Measurements from ENCODE around the gene MED12. TPM values are rescaled to one million over a fixed set of nuclear protein-coding genes. Genes with fewer than 3 reads are reported as not detected.

The MED12 gene
- total RNA-seq (22.5 TPM), polyA plus RNA-seq (ENCODE audit: insufficient read depth in 1 of 8, insufficient read length in 8 of 8, low replicate concordance in 1 of 8) (10 to 100 TPM; 33.4 to 52.0 (median 45.6) TPM)
- long read RNA-seq, donor 1 = 0 reads
- long read RNA-seq, donor 2 = 0 reads
- long read RNA-seq, donor 3 = 0 reads
- long read RNA-seq, donor 4 = 0 reads
- long read RNA-seq, donor 5, partial matches to known transcripts = 8 of 8 reads
- long read RNA-seq, donor 5, other reads (novel, unspliced or antisense) = 0 of 8 reads
- long read RNA-seq, donor 6, partial matches to known transcripts = 7 of 7 reads
- long read RNA-seq, donor 6, other reads (novel, unspliced or antisense) = 0 of 7 reads
- long read RNA-seq, donor 7, partial matches to known transcripts = 8 of 9 reads
- long read RNA-seq, donor 7, other reads (novel, unspliced or antisense) = 0 of 9 reads
- long read RNA-seq, donor 8, partial matches to known transcripts = 0 of 3 reads
- long read RNA-seq, donor 8, other reads (novel, unspliced or antisense) = 0 of 3 reads
- long read RNA-seq, donor 9, partial matches to known transcripts = 6 of 6 reads
- long read RNA-seq, donor 9, other reads (novel, unspliced or antisense) = 0 of 6 reads
- long read RNA-seq, donor 10, partial matches to known transcripts = 18 of 20 reads
- long read RNA-seq, donor 10, other reads (novel, unspliced or antisense) = 0 of 20 reads
- long read RNA-seq, donor 11, partial matches to known transcripts = 0 of 1 reads
- long read RNA-seq, donor 11, other reads (novel, unspliced or antisense) = 0 of 1 reads

DNA sequence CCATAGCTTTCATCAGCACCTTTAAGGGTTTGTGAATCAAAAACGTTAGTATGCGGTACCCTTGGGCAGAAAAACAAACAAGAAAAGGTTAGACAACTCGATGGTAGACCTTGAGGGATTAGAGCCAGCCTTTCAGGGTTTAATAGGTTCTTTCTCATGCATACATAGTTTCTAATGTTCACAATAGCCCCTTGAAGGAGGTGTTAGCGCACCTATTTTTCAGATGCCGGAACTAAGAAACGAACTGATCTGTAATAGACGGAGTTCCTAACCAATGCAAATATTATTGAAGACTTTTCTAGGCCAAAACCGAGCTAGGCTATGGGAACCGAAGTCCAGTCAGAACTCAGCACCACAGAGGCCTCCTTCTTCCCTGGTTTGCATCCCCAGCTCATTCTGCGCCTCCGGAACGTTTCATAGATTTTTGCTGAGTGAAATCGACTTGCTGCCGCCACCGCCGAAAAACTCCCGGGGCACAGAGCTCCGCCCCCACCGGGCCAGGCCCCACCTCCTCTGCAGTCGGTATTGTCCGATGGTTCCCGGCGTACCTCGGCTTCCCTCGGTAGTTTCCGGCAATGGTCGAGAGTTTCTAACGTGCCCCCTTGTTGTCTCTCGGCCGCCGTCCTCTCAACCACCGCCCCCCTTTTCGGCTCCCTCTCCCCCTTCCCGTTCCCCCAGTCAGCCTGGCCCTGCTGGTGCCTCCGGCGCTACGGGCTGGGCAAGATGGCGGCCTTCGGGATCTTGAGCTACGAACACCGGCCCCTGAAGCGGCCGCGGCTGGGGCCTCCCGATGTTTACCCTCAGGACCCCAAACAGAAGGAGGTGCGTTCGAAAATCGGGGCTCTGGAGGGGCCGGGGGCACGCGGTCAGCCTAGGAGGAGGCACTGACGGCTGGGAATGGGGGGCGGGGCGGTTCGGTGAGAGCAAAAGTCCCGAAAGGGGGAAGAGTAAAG is at the start of gene MED12:
TSS of gene MED12 (plus strand) at position 565 of the 953 bp plus-strand sequence. CDS start at position 724, 159 bp downstream.
- Histone ChIP-seq H3K27ac (ENCODE audit: low read length) (peak within 1 kb of the TSS; percentile 86), H3K27me3 (ENCODE audit: control insufficient read depth, insufficient read depth, low read length) (peaks cover 2% of the 10 kb centered on the region), H3K36me3 (ENCODE audit: control insufficient read depth, insufficient read depth, low read length) (peaks cover 31% of the 10 kb centered on the region), H3K4me1 (ENCODE audit: control insufficient read depth, insufficient read depth, low read length) (peaks cover 5% of the 10 kb centered on the region), H3K9me3 (replicated peaks; ENCODE audit: control insufficient read depth, low read depth, low read length) (no peaks in the 10 kb centered on the region), H3K4me3 (ENCODE audit: low read length) (peak within 1 kb of the TSS; percentile 73)
- 16% methylated on average over 45 of the region's 56 CpGs for WGBS (ENCODE audit: insufficient coverage)
- DNase-seq = peak; percentile 95

- Histone ChIP-seq H3K27me3 (ENCODE audit: control insufficient read depth, insufficient read depth, low read length) (peaks cover 2% of the 10 kb centered on the region), H3K4me1 (ENCODE audit: control insufficient read depth, insufficient read depth, low read length) (no peaks in the 10 kb centered on the region), H3K4me3 (ENCODE audit: low read length) (no peak overlapping the region), H3K9me3 (replicated peaks; ENCODE audit: control insufficient read depth, low read depth, low read length) (no peaks in the 10 kb centered on the region), H3K36me3 (ENCODE audit: control insufficient read depth, insufficient read depth, low read length) (no peaks in the 10 kb centered on the region), H3K27ac (ENCODE audit: low read length) (no peak overlapping the region)
- DNase-seq = no peak
- WGBS (ENCODE audit: insufficient coverage) = 57% methylated on average over 3 of the region's 5 CpGs
These were observed 47.9 kb upstream of the MED12 start for GRCh38 chrX:71070531-71070930.

- no peak for DNase-seq
- no peak overlapping the region for H3K4me3 ChIP-seq (ENCODE audit: low read length)
- no peaks in the 10 kb centered on the region for H3K4me1 ChIP-seq (ENCODE audit: control insufficient read depth, insufficient read depth, low read length)
- peaks cover 2% of the 10 kb centered on the region for H3K27me3 ChIP-seq (ENCODE audit: control insufficient read depth, insufficient read depth, low read length)
- no CpG with 5 or more reads among the region's 3 CpGs for WGBS (ENCODE audit: insufficient coverage)
- no peak overlapping the region for H3K27ac ChIP-seq (ENCODE audit: low read length)
- no peaks in the 10 kb centered on the region for H3K36me3 ChIP-seq (ENCODE audit: control insufficient read depth, insufficient read depth, low read length)
- H3K9me3 ChIP-seq (replicated peaks; ENCODE audit: control insufficient read depth, low read depth, low read length) = no peaks in the 10 kb centered on the region
These were observed 36.9 kb upstream of the MED12 start for GRCh38 chrX:71081330-71082123.

DNA sequence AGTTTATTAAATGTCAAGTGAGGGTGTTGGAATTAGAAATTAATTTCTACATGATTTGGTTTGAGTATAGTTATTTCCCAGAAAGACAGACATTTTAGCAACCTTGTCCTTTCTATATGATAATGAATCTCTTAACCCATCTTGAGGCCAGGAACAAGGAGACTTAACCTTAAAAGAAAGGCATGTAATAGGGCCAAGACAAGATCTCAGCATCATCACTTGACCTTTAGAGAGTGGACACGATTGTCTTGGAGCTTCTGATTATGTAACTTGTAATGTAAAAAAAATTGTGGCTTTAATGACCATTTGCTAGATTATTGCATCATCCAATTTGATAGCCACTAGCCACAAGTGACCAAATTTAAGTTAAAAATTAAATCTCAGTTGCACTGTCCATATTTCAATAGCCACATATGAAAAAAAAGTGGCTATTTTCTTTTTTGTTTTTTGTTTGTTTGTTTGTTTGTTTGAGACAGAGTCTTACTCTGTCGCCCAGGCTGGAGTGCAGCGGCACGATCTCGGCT is 36.2 kb upstream of the MED12 start:
- H3K4me1 ChIP-seq (ENCODE audit: control insufficient read depth, insufficient read depth, low read length) = no peaks in the 10 kb centered on the region
- H3K36me3 ChIP-seq (ENCODE audit: control insufficient read depth, insufficient read depth, low read length) = no peaks in the 10 kb centered on the region
- 80% methylated on average over 1 of the region's 5 CpGs for WGBS (ENCODE audit: insufficient coverage)
- no peak for DNase-seq
- H3K9me3 ChIP-seq (replicated peaks; ENCODE audit: control insufficient read depth, low read depth, low read length) = no peaks in the 10 kb centered on the region
- H3K27ac ChIP-seq (ENCODE audit: low read length) = no peak overlapping the region
- peaks cover 2% of the 10 kb centered on the region for H3K27me3 ChIP-seq (ENCODE audit: control insufficient read depth, insufficient read depth, low read length)
- no peak overlapping the region for H3K4me3 ChIP-seq (ENCODE audit: low read length)

DNA sequence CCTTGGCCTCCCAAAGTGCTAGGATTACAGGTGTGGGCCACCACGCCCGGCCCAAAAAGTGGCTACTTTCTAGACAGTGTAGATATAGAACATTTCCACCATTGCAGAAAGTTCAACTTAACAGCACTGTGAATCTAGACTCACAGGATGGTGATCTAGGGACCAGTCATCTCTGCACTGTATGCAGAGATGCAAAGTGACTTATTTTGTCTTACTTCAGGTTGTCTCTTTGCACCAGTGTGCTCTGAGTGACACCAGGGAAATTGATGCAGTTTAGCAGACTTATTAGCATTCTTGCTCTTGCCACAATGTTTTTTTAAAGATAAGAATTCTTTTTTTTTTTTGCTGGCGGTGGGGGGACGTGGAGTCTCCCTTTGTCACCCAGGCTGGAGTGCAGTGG is 35.6 kb upstream of the MED12 start:
- no peaks in the 10 kb centered on the region for H3K36me3 ChIP-seq (ENCODE audit: control insufficient read depth, insufficient read depth, low read length)
- no peak for DNase-seq
- H3K4me3 ChIP-seq (ENCODE audit: low read length) = no peak overlapping the region
- H3K9me3 ChIP-seq (replicated peaks; ENCODE audit: control insufficient read depth, low read depth, low read length) = no peaks in the 10 kb centered on the region
- H3K27me3 ChIP-seq (ENCODE audit: control insufficient read depth, insufficient read depth, low read length) = peaks cover 2% of the 10 kb centered on the region
- H3K27ac ChIP-seq (ENCODE audit: low read length) = no peak overlapping the region
- no peaks in the 10 kb centered on the region for H3K4me1 ChIP-seq (ENCODE audit: control insufficient read depth, insufficient read depth, low read length)
- WGBS (ENCODE audit: insufficient coverage) = 60% methylated on average over 1 of the region's 4 CpGs

DNA sequence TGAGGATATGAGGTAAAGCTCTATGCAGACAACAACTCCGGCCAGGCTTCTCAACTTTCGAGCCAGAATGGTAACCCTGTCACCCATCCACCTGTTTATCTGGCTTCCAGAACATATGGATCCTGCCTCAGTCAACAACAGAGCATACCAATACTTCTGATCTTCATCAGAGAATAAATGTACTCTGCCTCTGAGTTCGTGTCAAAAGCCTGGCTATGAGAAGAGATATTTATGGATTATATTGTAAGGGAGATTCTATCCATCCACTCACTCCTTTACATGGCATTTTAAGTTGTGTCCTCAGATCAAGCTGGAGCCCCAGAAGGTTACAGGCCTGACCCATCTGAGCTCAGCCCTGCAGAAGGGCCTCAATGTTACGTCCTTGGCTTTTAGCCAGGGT is 32.5 kb upstream of the MED12 start:
- no peak overlapping the region for H3K27ac ChIP-seq (ENCODE audit: low read length)
- no peaks in the 10 kb centered on the region for H3K4me1 ChIP-seq (ENCODE audit: control insufficient read depth, insufficient read depth, low read length)
- H3K36me3 ChIP-seq (ENCODE audit: control insufficient read depth, insufficient read depth, low read length) = no peaks in the 10 kb centered on the region
- no peaks in the 10 kb centered on the region for H3K9me3 ChIP-seq (replicated peaks; ENCODE audit: control insufficient read depth, low read depth, low read length)
- peaks cover 2% of the 10 kb centered on the region for H3K27me3 ChIP-seq (ENCODE audit: control insufficient read depth, insufficient read depth, low read length)
- no peak for DNase-seq
- no peak overlapping the region for H3K4me3 ChIP-seq (ENCODE audit: low read length)
- WGBS (ENCODE audit: insufficient coverage) = 83% methylated on average over 2 of the region's 4 CpGs

DNA sequence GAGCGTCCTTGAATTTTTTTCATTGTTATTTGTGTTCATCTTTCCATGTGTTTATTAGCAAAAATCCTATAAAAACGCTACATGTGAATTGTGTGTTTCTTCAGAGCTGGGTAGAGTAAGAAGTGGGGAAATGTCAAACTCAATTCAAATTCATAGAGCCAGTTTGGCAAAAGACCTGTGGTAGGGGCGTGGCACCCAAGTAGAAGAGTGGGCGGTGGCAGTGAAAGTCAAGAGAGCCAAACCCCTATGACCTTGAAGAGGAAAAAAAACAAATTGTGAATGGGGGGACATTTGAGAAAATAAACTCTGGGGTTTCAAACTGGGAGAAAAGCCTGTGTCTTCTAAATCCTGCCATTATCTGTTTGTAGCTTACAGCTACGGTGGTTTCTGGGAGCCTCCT is 27.1 kb upstream of the MED12 start:
- no peak for DNase-seq
- Histone ChIP-seq H3K4me3 (ENCODE audit: low read length) (no peak overlapping the region), H3K27ac (ENCODE audit: low read length) (no peak overlapping the region), H3K9me3 (replicated peaks; ENCODE audit: control insufficient read depth, low read depth, low read length) (no peaks in the 10 kb centered on the region), H3K4me1 (ENCODE audit: control insufficient read depth, insufficient read depth, low read length) (peaks cover 2% of the 10 kb centered on the region), H3K36me3 (ENCODE audit: control insufficient read depth, insufficient read depth, low read length) (no peaks in the 10 kb centered on the region), H3K27me3 (ENCODE audit: control insufficient read depth, insufficient read depth, low read length) (peaks cover 7% of the 10 kb centered on the region)
- 80% methylated on average over 1 of the region's 5 CpGs for WGBS (ENCODE audit: insufficient coverage)

- Histone ChIP-seq H3K4me3 (ENCODE audit: low read length) (peak overlapping the region; percentile 62), H3K36me3 (ENCODE audit: control insufficient read depth, insufficient read depth, low read length) (no peaks in the 10 kb centered on the region), H3K4me1 (ENCODE audit: control insufficient read depth, insufficient read depth, low read length) (peaks cover 13% of the 10 kb centered on the region), H3K27me3 (ENCODE audit: control insufficient read depth, insufficient read depth, low read length) (peaks cover 21% of the 10 kb centered on the region), H3K27ac (ENCODE audit: low read length) (no peak overlapping the region), H3K9me3 (replicated peaks; ENCODE audit: control insufficient read depth, low read depth, low read length) (no peaks in the 10 kb centered on the region)
- 47% methylated on average over 4 of the region's 6 CpGs for WGBS (ENCODE audit: insufficient coverage)
- no peak for DNase-seq
These were observed 23.4 kb upstream of the MED12 start for GRCh38 chrX:71095033-71095432.

DNA sequence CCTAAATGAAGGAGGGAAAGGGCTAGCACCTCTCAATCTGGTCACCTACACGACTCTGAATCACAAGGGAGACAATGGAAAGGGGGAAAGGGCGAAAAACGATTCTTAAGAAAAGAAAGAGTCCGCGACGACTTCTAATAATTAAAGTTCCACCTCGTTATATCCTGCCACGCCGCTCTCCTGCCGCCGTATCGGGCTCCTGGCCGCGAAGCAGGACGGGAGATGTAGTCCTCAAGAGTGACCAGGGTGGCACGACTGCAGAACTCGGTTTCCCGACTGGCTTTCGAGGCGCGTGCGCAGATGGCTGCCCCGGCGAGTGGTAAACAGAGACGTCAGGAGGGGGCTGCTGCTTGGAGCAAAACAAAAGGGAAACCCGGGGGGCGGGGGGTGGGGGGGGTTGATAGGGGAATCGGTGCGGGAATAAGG is 22.8 kb upstream of the MED12 start, which contains the start of gene FOXO4:
TSS of gene FOXO4 (plus strand) at position 297 of the 426 bp plus-strand sequence. CDS start 678 bp downstream, outside the sequence.
- 8% methylated on average over 19 of the region's 29 CpGs for WGBS (ENCODE audit: insufficient coverage)
- peak; percentile 96 for DNase-seq
- H3K9me3 ChIP-seq (replicated peaks; ENCODE audit: control insufficient read depth, low read depth, low read length) = no peaks in the 10 kb centered on the region
- H3K36me3 ChIP-seq (ENCODE audit: control insufficient read depth, insufficient read depth, low read length) = no peaks in the 10 kb centered on the region
- H3K4me3 ChIP-seq (ENCODE audit: low read length) = peak within 1 kb of the TSS; percentile 62
- peaks cover 23% of the 10 kb centered on the region for H3K27me3 ChIP-seq (ENCODE audit: control insufficient read depth, insufficient read depth, low read length)
- peak within 1 kb of the TSS; percentile 89 for H3K27ac ChIP-seq (ENCODE audit: low read length)
- peaks cover 16% of the 10 kb centered on the region for H3K4me1 ChIP-seq (ENCODE audit: control insufficient read depth, insufficient read depth, low read length)
